ENCODE measurements around the gene AGAP1. TPM values are rescaled to one million over a fixed set of nuclear protein-coding genes. Genes with fewer than 3 reads are reported as not detected.

Gene AGAP1
- total and polyA plus RNA-seq, 2 donors (not counting 3 experiments of a cell fraction or from before 2014, with no cell fraction given) = 10.2 to 20.9 TPM

DNA sequence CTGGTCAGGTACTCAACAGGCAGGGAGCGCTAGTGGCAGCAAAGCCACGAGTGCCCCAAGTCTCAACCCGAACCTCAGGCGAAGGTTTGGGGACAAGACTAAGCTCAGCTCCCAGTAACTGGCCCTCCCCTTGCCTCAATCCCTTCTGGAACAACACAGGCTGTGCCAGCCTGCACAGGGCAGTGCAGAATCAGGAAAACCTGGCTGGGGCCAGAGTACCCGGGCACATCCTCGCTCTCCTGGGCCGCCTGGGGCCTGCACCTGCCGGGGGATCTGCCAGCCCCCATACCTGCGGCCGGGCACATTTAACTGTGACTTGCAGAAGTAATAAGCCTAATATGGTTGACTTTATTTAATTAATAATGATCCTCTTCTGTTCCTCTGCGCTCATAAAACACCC is 613.7 kb downstream of the AGAP1 start:
- CTCF ChIA-PET = interaction anchor here (1.1 to 1.2 kb wide), 3 partner anchors 12 to 328 kb away, joined by 3 to 4 read pairs (median 3); no protein-coding TSS in a partner anchor
- POLR2A ChIA-PET = no interaction called here
- dilution Hi-C loops (cut with MboI; ENCODE audit: extremely low pct_ligation_motif_present, low sequenced_read_pairs) = no loop called here

More for the DNA sequence above, 613.7 kb downstream of the AGAP1 start:
- peaks cover 28% of the 10 kb centered on the region for H3K4me1 ChIP-seq (ENCODE audit: control insufficient read depth, extremely low read depth, insufficient read depth, low read length)
- H2AFZ ChIP-seq (ENCODE audit: low read depth, low read length) = no peak overlapping the region
- FAIRE-seq (no peak), DNase-seq (ENCODE audit: low read depth, low spot score) (peak; percentile 12)
- H3K4me3 ChIP-seq (replicated peaks in 1 of 3; ENCODE audit: insufficient read depth in 1 of 3, low read depth in 1 of 3, low read length in 3 of 3) = no peak overlapping the region
- H3K9me3 ChIP-seq (replicated peaks; ENCODE audit: control insufficient read depth, insufficient read depth, low read length) = no peaks in the 10 kb centered on the region
- H3K9me1 ChIP-seq (replicated peaks; ENCODE audit: control insufficient read depth, extremely low read depth, insufficient read depth, low read length) = no peaks in the 10 kb centered on the region
- no peaks in the 10 kb centered on the region for H3K79me2 ChIP-seq (ENCODE audit: control insufficient read depth, insufficient read depth, low read length)
- no peak for TF ChIP-seq GATA2 (IDR thresholded peaks at IDR 0.05; ENCODE audit: insufficient read depth, insufficient read length, low read depth, low read length)
- no peak for TF ChIP-seq JUN (IDR thresholded peaks at IDR 0.05; ENCODE audit: borderline replicate concordance, insufficient read depth, insufficient read length, low read depth)
- no peak for TF ChIP-seq POLR2AphosphoS5 (IDR thresholded peaks at IDR 0.05; ENCODE audit: insufficient read depth, low read depth, low read length)
- TF ChIP-seq MYC (IDR thresholded peaks at IDR 0.05; ENCODE audit: low read depth, low read length) = no peak
- no peak for TF ChIP-seq EZH2 (IDR thresholded peaks at IDR 0.05; ENCODE audit: borderline replicate concordance, low read depth, low read length, severe bottlenecking)
- TF ChIP-seq FOS (IDR thresholded peaks at IDR 0.05; ENCODE audit: borderline replicate concordance, insufficient read depth, low read length) = no peak
- no peak for TF ChIP-seq POLR2A (IDR thresholded peaks at IDR 0.05; ENCODE audit: low read depth, low read length)
- TF ChIP-seq, protein P1, sequence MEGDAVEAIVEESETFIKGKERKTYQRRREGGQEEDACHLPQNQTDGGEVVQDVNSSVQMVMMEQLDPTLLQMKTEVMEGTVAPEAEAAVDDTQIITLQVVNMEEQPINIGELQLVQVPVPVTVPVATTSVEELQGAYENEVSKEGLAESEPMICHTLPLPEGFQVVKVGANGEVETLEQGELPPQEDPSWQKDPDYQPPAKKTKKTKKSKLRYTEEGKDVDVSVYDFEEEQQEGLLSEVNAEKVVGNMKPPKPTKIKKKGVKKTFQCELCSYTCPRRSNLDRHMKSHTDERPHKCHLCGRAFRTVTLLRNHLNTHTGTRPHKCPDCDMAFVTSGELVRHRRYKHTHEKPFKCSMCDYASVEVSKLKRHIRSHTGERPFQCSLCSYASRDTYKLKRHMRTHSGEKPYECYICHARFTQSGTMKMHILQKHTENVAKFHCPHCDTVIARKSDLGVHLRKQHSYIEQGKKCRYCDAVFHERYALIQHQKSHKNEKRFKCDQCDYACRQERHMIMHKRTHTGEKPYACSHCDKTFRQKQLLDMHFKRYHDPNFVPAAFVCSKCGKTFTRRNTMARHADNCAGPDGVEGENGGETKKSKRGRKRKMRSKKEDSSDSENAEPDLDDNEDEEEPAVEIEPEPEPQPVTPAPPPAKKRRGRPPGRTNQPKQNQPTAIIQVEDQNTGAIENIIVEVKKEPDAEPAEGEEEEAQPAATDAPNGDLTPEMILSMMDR (IDR thresholded peaks at IDR 0.05; ENCODE audit: extremely low read depth in 1 of 2, insufficient read depth in 1 of 2, low read depth in 1 of 2, low read length in 2 of 2) = no peak
- TF ChIP-seq, protein P2, sequence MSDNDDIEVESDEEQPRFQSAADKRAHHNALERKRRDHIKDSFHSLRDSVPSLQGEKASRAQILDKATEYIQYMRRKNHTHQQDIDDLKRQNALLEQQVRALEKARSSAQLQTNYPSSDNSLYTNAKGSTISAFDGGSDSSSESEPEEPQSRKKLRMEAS (IDR thresholded peaks at IDR 0.05; ENCODE audit: insufficient read depth, insufficient read length) = no peak
- no peaks in the 10 kb centered on the region for H3K36me3 ChIP-seq (ENCODE audit: control insufficient read depth in 2 of 2, extremely low read depth in 1 of 2, insufficient read depth in 2 of 2, low read length in 2 of 2)
- no peaks in the 10 kb centered on the region for H3K27me3 ChIP-seq (ENCODE audit: control insufficient read depth in 2 of 2, insufficient read depth in 2 of 2, low read length in 2 of 2)
- BruUV-seq (replicated peaks) = no TSS peak
- intact Hi-C loops (cut with micrococcal nuclease) = loop anchor here (5.0 kb wide), 2 partner anchors 70 to 330 kb away; no protein-coding TSS in a partner anchor
- H3K27ac ChIP-seq (ENCODE audit: insufficient read depth, low read depth, low read length) = no peak overlapping the region
- no peak overlapping the region for H3K4me2 ChIP-seq (ENCODE audit: insufficient read depth, low read length)
- no peak overlapping the region for H3K9ac ChIP-seq (replicated peaks; ENCODE audit: extremely low read depth, insufficient read depth, low read length)
- H4K20me1 ChIP-seq (replicated peaks; ENCODE audit: control insufficient read depth, extremely low read depth, insufficient read depth, low read length) = no peaks in the 10 kb centered on the region

All from endothelial cell of umbilical vein (primary cell).